A204.1 (cell line): ENCODE measurements around the gene TEX13D.
"Not testable (repeated sequence)": the region's sequence is repeated elsewhere in the genome, so short reads cannot be mapped to it uniquely, and the experiment has no call there.

Experiments used
- FAIRE-seq: peaks from 2 replicates; lab custom pipeline; 2012; peaks lifted over from hg19 to GRCh38; lab: Jason Lieb, UNC

Gene TEX13D

DNA sequence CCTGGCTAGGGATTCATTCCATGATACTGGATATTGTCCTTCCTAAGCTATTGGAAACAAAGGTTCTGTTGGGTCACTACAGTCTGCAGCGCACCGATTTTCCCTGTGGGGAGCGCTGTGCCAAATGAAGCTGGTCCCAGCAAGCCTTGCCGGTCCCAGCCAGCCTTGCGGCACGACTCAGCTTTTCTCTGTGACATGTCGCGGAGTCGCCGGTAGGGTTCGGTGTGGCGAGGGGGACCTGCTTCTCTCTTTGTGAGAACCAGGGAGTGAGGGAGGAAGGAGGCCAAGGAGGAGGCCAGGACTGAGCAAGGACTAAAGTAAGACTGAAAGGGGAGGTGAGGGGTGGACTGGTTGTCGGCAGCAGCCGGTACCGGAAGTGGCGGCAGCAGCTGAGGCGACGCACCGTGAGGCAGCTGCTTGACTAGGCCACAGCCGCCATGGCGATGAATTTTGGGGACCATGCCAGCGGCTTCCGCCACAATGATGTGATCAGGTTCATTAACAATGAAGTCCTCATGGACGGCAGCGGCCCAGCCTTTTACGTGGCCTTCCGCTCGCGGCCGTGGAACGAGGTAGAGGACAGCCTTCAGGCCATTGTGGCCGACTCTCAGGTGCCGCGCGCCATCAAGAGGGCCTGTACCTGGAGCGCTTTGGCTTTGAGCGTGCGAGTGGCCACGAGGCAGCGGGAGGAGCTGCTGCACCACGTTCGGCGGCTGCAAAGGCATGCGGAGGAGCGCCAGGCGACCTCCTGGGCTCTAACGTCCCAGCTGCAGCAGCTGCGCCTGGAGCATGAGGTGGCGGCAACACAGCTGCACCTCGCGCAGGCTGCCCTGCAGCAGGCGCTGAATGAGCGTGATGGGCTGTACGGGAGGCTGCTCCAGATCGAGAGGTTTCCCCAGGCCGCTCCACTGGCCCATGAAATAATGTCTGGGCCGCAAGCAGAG lies at the start of gene TEX13D:
TSS of gene TEX13D (plus strand) at position 180 of the 944 bp plus-strand sequence. CDS start at position 438, 258 bp downstream.
- FAIRE-seq = no peak

DNA sequence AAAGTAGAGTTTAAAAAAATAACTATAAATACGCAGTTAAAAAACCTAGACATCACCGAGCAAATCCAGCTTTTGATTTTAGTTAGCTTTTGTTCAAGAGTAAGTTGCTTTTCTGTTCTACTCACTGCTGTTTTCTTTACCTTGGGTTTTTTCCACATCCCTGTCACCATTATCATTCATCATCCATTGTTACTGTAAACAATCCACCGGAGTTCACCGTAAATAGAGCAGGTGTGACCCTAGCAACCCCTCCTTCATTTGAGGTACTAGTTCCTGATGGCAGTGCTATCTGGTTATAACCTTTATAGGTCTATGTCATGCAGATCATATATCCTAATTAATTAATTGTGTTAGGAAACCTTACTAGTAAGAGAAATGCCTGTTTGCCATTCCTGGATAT lies 43.0 kb upstream of the TEX13D start:
- no peak for FAIRE-seq

DNA sequence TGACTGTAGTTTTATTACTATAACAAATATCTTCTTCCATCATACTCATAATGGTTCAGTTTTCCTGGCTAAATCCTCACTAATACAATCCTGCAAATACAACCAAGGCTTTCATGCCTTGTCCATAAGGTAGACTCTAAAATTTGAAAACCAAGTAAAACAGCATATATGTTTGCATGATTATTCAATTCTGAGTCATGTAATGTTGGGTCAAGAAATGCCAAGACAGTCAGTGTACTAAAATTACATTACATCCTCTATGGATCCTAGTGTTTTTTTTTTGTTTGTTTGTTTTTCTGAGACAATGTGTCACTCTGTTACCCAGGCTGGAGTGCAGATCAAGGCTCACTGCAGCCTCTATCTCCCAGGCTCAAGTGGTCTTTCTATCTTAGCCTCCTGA lies 38.6 kb upstream of the TEX13D start:
- no peak for FAIRE-seq

DNA sequence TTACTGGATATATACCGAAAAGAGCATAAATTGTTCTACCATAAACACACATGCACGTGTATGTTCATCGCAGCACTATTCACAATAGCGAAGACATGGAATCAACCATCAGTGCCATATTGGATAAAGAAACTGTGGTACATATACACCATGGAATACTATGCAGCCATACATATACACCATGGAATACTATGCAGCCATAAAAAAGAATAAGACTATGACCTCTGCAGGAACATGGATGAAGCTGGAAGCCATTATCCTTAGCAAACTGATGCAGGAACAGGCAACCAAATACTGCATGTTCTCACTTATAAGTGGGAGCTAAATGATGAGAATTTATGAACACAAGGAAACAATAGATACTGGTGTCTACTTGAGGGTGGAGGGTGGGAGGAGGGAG lies 33.1 kb upstream of the TEX13D start:
- not testable (repeated sequence) for FAIRE-seq

DNA sequence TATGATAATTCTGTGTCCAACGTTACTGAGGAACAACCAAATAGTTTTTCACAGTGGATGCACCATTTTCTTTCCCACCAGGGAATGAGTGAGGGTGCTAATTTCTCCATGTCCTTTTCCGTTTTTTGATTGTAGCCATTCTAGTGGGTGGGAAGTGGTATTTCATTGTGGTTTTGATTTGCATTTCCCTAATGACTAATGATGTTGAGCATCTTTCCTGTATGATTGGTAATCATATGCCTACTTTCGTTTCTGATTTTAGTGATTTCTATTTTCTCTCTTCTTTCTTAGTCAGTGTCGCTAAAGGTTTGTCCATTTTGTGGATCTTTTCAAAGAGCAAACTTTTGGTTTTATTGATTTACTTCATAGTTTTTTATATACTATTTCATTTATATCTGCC lies 32.1 kb upstream of the TEX13D start:
- FAIRE-seq = no peak

DNA sequence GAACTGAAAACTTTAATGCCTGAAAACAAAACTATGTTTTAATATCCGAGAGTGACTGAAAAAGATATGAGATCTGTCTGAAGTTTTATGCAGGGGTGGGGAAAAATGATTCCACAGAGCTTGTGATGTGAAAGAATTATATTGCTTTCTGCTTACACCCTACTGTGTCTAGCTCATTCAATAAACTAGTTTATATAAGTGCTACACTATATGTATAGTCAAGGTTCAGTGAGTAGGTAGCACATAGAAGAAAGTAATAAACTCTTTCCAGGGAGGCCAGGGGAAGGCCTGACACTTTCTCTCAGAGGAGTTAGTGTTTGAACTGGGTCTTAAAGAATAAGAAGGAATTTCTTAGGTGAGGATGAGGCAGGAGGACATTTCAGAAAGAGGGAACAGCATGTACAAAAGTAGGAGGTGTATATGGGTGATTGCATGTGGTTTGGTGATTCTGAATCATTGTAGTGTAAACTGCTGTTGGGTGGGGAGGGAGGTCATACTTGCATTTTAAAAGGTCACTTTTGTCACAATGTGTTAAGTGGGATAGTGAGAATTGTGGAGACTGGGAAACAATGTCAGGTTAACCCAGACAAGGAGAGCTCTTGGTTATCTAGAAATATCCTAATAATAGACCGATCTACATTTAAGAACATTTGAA lies 25.1 kb upstream of the TEX13D start:
- FAIRE-seq = no peak

DNA sequence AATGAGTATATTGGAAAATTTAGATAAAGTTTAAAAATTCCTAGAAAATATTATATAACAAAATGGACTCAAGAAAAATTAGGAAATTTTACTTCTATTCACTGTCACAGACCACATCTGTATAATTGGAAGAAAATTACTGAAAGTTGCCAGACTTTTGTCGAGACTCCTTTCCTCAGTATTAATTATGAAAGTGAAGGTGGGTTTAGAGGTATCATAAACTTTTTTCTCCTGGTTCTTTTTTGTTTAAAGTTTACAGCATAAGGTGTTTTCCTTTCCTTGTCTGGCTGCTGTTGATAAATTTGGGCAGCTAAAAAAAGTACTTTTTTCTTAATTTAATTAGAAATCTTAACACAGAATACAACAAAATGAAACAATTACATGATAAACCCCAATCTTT lies 6.7 kb upstream of the TEX13D start:
- FAIRE-seq = no peak

DNA sequence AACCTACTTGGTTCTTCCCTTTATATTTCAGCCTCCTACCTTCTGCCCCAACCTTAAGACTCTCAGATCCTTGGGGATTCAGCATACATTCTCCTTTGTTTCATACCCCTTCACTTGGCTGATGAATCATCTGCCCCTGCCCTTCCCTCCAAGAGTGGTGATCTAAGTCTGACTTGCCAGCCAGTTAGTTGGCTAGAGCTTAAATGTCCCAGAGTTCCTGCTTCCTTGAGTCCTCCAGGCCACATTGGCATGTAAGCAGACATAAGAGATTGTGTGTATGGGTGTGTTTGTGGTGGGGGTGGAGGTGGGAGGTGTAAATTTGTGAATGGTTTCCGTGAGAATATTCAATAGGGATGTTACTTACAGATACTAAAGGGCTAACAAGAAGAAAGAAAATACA lies 3.7 kb upstream of the TEX13D start:
- FAIRE-seq = no peak

DNA sequence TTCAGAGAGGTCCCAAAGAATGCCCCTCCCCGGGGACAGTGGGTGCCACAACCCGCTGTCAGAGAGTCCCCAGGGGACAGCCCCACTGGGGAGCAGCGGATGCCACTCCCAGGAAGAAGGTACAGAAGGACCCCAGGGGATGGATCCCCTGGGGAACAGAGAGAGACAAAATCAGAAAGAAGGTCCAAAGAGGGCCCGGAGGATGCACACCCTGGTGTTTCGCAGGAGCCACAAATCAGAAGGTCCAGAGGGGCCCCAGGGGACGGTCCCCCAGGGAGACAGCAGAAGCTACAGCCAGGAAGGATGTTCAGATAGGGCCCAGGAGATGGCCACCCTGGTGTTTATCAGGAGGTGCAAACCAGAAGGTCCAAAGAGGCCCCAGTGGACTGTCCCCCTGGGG lies 1.4 kb downstream of the TEX13D start:
- FAIRE-seq = no peak

DNA sequence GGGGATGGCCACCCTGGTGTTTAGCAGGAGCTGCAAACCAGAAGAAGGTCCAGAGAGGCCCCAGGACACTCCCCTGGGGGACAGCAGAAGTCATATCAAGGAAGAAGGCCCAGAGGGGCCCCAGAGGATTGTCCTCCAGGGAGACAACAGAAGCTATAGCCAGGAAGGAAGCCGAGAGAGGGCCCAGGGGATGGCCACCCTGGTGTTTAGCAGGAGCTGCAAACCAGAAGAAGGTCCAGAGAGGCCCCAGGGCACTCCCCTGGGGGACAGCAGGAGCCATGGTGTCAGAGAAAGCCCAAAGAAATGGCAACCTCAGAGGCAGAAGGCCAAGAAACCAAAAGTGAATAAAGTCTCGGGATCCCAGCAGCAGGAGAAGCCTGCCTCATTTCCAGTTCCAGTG lies 2.1 kb downstream of the TEX13D start:
- not testable (repeated sequence) for FAIRE-seq

DNA sequence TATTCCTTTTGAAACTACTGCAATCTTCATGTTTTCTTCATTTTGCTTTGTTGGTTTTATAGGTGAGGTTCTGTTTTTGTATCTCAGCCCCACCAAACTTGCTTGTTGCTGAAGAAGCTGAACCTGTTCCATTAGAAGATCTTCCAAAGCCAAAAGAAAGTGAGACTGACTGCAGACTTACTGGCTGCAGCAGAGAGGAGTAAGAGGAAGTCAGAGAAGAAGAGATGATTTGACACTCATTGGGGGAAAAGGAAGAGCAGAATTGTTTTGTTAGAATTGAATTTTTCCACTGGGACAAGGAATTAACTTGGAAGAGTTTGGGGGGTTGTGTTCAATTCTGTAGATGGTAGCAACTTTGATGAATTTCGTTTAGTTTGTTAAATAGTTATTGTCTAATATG lies 3.1 kb downstream of the TEX13D start:
- FAIRE-seq = no peak

DNA sequence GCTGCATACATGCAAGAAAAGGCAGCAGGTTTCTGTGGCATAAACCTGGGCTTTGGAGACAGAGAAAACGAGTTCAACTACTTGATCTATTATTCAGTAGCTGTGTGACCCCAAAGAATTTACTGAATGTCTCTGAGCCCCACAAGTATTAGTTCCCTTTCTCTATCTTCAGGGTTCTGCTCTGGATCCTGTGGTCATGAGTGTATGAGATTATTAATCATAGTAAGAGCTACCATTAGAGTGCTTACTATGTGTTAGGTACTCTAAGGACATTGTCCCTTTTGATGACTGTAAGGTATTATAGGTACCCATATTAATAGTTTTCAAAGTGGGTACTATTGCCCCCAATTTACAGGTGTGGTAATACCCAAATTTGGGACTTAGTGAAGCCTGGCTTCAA lies 5.5 kb downstream of the TEX13D start:
- no peak for FAIRE-seq

DNA sequence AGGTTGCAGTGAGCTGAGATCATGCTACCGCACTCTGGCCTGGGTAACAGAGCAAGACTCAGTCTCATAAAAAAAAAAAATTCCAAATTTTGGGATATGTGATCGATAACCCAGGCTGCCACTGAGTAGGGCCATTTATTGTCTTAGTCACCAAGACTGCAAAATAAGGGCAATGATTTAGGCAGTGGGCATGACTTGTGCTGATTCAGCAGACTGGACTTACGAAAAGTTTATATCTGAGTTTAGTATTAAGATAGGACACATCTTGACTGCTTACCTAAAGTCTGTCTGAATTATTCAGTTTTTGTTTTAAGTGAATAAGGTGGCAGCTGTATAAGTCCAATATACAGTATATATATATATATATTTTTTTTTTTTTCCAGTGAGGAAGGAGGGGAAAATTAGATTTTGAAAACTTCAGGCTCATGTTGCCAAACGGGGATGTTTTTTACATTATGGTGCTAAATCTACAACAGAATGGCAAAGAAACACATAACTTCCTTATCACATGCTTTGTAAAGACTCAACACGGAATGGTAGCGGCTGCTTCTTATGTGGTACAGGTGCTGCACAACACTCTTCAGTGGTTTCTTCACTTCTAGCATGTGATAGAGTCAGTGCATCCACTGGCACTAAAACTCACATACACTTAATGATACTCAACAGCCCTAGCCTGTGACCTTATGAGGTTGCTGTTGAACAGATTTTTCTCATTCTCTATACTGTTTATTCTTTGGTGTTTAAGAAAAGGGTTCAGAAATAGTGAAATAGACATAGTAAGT lies 6.5 kb downstream of the TEX13D start:
- no peak for FAIRE-seq

DNA sequence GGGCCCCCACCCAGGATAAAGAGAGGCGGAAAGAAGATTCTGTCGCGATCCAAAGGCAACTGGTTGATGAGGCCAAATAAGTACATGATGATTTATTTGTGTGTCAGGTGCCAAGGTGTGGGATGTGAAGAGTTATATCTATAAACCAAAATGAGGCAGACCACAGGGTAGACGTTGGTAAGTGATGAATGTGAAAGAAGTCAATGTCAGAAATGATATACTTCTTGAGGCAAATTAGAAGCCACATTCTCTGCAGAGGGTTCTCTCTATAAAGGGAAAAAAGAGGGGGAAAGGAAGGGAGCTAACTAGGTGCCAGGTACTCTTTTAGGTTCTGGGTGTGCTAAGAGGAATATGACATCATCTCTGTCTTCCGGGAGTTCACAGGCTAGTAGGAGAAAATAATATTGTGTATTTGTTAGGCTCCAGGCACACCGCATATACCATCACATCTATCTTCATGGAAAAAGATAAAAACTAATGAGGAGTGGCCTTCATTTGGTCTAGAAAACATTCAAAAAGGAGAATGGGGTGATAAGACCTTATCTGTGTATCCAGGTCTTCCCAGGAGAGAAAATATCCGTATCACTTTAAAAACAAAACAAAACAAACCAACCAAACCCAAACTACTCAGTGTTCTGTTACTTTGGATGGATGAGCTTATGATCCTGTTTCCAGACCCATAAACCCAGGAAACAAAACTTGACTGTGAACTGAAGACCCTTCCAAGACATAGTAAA lies 9.1 kb downstream of the TEX13D start:
- no peak for FAIRE-seq

DNA sequence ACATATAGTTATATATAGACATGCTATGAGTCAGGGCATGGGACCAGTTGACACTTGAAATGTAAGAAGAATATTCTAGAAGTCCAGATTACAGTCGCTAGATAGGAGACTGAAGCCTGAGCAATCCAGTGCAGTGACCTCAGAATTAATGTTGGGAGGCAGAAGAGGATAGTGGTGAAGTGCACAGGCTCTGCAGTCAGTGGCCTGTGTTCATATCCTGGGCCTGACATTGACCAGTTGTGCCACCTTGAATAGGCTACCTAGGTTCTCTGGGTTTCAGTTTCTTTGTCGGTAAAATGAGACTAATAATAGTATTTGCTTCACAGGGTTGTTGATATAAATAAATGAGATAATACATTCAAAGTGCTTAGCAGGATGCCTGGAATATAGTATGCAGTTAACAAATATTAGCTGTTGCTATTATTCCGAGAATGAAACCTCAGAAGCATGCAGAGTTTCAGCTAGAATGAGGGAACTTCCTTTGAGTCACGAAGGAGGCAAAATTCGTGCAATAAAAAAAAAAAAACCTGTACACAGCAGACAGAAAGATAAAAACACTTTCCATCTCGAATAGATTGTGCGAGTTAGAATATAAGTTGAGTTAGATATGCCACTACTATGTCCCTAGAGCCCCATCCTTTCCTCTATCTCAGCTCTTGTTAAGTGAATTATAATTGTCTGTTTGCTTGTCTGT lies 9.9 kb downstream of the TEX13D start:
- no peak for FAIRE-seq

DNA sequence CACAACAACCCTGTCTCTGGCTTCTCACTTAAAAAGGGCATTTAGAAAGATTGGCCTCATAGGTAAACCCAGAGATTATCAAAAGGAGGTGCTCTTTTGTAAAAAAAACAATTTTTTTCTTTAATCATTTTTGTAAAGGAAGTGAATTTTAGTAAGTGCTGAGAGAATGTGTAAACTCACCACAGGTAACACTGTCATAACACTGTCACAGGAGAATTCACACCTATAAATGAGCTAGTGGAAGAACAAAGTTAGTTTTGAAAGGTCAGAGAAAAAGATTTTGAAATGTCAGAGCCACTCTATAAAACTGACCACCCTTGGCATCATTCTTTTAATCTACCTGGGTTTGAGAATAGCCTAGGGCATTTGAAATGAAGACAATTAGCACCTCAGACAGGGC lies 10.6 kb downstream of the TEX13D start:
- no peak for FAIRE-seq

DNA sequence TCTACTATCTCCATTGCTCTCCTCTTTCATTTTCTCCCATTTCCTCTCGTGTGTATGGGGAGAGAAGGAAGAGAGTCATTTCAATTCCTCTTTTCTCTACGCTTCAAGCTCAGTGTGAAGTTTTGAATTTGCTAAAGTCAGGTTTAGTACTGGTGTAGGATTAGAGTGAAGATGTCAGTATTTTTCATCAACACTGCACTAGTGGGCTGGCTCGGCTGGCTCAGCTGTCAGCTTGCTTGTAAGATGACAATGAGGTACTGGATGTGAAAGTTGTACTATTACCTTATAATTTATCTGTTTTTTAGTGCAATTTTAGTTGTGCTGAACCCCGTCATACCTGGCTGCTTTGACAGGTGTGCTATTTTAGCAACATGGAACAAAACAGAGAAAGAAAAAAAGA lies 11.8 kb downstream of the TEX13D start:
- FAIRE-seq = no peak

DNA sequence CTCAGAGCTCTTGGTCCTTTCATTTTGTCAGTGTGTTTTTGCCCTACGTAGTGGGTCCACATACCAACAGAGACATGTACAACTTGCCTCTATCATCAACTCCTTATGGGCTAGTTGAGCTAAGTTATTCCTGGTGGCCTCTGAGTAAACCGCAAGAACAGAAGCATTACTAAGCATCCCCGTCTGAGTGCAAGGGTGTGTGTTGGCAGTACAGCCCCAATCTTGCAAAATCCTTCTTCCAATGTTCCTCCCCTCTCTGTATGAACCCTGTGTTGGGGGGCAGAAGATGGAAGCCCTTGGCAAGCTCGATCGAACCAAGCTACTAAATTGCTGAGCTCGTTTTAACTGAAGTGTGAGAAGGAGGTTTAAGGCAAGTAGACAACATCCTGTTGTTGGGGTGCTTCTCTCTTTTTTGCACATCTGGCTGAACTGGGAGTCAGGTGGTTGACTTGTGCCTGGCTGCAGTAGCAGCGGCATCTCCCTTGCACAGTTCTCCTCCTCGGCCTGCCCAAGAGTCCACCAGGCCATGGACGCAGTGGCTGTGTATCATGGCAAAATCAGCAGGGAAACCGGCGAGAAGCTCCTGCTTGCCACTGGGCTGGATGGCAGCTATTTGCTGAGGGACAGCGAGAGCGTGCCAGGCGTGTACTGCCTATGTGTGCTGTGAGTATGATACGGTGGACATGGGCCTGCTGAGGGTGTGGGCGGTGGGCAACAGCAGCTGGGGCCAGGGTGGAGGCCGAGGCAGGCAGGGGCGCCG lies 13.8 kb downstream of the TEX13D start, which contains the start of gene SH2D1A:
TSS of gene SH2D1A (plus strand) at position 447 of the 760 bp plus-strand sequence. CDS start at position 527, 80 bp downstream.
- FAIRE-seq = no peak

DNA sequence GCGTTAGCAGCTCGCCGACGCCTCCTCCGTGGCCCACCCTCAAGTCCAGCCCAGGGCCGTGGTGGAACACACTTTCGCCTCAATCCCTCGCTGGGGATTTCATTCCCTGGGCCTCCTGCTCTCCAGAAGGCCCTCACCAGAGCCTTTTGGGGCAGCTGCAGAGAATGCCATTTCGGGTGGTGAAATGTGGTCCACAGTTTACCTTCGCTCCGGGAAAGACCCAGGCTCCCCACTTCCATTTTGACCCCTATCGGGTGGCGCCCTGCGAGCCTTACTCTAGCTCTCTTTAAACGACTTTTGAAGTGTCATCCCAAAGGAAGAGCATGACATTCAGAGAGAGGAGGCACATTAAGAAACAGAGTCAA lies 14.4 kb downstream of the TEX13D start:
- FAIRE-seq = no peak

DNA sequence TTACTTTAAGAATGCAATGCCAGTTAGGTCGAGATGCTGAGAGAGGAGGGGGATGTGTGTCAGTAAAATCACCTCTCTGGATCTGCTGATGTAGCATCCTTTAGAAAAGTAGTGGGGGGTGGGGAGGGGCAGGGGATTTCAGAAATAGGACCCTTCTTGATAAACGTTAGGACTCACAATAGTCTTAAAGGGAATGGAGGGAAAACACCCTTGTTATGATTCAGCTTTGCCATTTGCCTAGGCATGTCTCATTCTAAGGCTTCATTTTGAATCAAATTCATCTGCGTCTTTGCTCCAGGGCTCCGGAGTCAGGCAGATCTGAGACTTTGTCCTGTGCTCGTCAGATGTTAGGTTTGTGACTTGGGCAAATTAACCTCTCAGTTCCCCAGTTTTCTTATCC lies 14.8 kb downstream of the TEX13D start:
- FAIRE-seq = no peak

DNA sequence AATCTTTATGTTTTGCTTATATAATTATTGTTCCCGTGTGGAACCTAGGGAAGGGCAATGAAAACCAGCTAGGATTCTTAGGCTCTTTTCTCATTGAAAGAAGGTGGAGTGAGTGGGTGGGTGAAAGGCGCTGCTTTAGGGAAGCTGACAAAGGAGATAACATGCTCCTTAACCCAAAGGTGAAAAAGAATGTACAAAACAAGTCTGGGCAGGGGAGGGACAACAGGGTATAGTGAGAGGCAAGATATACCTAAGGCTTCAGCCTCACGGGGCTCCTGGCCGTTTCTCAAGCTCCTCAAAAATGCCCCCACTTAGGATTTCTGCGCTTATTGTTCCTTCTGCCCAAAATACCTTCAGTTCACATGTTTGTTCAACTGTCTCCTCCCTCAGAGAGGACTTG lies 15.7 kb downstream of the TEX13D start:
- no peak for FAIRE-seq
